SH-SY5Y (cell line): ENCODE results near the gene EDC4.

Experiments
- GATA2 ChIP-seq: IDR thresholded peaks from 2 replicates; pipeline ENCODE4 v1.6.1; 2011; ENCODE audit warnings: mild to moderate bottlenecking, low read depth, low read length
- GATA3 ChIP-seq: IDR thresholded peaks from 2 replicates; pipeline ENCODE4 v1.6.1; 2011; ENCODE audit warnings: low read depth, mild to moderate bottlenecking, low read length, moderate library complexity

DNA sequence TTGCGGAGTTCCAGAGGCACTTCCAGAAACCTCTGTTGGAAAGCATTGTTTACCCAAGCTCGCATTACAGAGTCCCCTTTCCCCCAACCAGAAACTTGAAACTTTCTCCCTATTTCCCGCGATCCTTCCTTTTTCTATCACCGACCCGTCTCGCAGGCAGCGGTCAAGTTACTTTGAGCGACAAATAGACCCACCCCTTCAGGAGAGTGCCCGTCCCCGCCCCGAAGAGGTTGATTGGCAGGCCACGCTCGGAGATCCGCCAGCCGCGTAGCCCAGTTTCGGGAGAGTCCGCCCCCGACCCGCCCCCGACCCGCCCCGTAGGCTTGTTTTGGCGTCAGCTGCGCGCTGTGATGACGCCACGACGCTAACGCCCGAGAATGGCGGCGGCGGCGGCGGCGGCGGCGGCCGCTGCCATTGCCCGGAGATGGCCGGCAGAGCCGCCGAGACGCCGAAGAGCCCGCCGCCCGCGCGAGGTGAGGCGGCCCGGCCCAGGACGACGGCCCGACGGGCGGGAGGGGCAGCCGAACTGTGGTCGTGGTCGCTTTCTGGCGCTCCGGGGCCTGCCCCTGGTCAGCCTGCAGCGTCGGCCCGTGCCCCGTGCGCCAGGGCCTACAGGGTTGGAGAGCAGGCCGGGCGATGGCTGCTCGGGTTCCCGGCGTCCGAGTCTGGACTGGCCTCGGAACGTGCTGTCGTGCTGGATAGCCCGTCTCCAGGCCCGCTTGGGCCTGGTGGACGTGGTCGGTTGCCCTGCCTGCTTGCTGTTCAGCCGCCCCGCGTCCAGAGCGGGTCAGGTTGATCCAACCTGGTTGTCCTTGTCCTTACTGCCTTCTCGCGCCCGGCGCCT, 20.3 kb downstream of the EDC4 start, which contains the start of gene PSKH1:
- TF ChIP-seq GATA2 = no peak
- no peak for TF ChIP-seq GATA3
